Measurements from ENCODE around the gene ZNF74. TPM values are rescaled to one million over a fixed set of nuclear protein-coding genes. Genes with fewer than 3 reads are reported as not detected.
"Not testable (repeated sequence)": the region's sequence is repeated elsewhere in the genome, so short reads cannot be mapped to it uniquely, and the experiment has no call there.

Gene ZNF74
- total RNA-seq (12.3 and 13.0 TPM in 2 replicates), polyA plus RNA-seq (2.5 and 4.2 TPM in 2 replicates), polyA minus RNA-seq (ENCODE audit: low replicate concordance) (3.8 and 7.7 TPM in 2 replicates)
- 3.3 and 5.3 TPM in 2 replicates for polyA plus RNA-seq (2012)

DNA sequence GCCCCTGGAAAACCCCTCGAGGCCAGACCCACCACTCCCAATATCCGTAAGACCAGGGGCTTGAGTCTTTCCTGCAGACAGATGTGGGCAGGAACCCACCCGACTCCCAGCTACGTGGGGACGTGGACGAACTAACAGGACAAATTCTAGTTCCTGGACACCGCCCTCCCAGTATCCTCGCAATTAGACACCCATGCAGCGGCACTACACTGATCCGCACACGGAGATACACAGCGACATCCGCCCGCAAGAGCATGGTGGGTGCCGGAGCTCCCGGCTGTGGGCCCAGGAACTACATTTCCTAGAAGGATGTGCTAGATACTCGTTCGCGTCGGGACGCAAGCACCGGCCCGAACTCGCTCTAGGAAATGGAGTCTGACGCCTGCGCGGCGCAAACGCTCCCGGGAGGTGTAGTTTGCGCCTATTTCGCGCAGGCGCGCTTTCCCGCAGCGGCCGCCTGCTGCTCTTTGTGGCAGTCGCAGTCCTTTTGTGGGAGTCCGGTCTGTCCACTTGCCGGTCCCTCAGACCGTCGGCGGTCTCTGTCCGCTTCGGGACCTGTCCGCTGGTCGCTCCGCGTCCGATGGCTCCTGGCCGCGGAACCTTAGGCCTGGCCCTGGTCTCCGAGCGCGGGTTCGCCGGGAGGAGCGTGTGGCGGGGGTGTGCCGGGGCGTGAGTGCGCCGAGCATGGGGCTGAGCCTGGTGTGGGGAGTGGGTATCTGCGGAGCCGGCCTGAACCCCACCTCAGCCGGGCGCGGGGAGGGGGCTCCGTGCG lies at the start of gene ZNF74:
TSS of gene ZNF74 (plus strand) at position 447 of the 772 bp plus-strand sequence. CDS start 478 bp downstream, outside the sequence.
- Histone ChIP-seq H3K4me3 (replicated peaks in 1 of 4; ENCODE audit: control extremely low read depth in 1 of 4, insufficient read depth in 1 of 4, low read depth in 3 of 4, low read length in 4 of 4) (peak within 1 kb of the TSS; percentile 66 to 78 (median 76)), H3K36me3 (ENCODE audit: control insufficient read depth, insufficient read depth, low read length) (no peaks in the 10 kb centered on the region), H3K27ac (ENCODE audit: insufficient read depth, low read length) (peak within 1 kb of the TSS; percentile 65), H3K4me2 (ENCODE audit: extremely low read depth, insufficient read depth, low read length) (peak within 1 kb of the TSS; percentile 79), H3K9ac (ENCODE audit: insufficient read depth, low read length) (peak within 1 kb of the TSS; percentile 68), H3K9me3 (ENCODE audit: control insufficient read depth, insufficient read depth, low read depth, low read length) (no peaks in the 10 kb centered on the region), H2AFZ (ENCODE audit: low read length) (peak within 1 kb of the TSS; percentile 98), H3K4me1 (ENCODE audit: control insufficient read depth, extremely low read depth, insufficient read depth, low read length) (no peaks in the 10 kb centered on the region), H4K20me1 (ENCODE audit: control insufficient read depth, extremely low read depth, insufficient read depth, low read length) (no peaks in the 10 kb centered on the region), H3K79me2 (ENCODE audit: control insufficient read depth, insufficient read depth, low read length) (peaks cover 3% of the 10 kb centered on the region), H3K27me3 (ENCODE audit: control insufficient read depth, insufficient read depth, low read length) (peaks cover 3% of the 10 kb centered on the region)
- no peak for TF ChIP-seq EZH2 (IDR thresholded peaks at IDR 0.05; ENCODE audit: low read length, missing control alignments)
- TF ChIP-seq CTCF (conservative IDR thresholded peaks at IDR 0.05 in 1 of 2, IDR thresholded peaks at IDR 0.05 in 1 of 2; ENCODE audit: low read depth in 1 of 2, low read length in 2 of 2) = no peak
- DNase-seq (ENCODE audit: low read depth in 2 of 2) = peak; percentile 92 to 94

DNA sequence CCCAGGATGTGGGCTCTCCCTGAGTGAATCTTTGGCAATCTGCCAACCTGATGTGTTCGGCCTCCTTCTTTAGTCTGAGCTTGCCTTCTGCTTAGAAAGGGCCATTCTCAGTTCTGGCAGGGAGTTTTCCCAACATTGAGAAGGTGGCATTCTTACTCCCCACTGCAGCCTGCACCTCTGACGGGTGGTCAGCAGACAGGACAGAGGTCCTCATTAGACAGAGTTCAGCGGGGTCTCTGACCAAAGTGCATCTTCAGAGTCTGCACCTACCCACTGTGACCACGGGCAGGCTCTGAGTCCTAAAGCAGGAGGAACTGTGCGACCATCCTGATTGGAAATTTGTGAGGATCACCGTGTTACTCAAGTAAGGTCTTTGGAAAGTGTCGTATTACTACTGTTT lies 47.4 kb upstream of the ZNF74 start:
- not testable (repeated sequence) for H3K4me2 ChIP-seq (ENCODE audit: extremely low read depth, insufficient read depth, low read length); H2AFZ ChIP-seq (ENCODE audit: low read length); H3K36me3 ChIP-seq (ENCODE audit: control insufficient read depth, insufficient read depth, low read length); H3K9ac ChIP-seq (ENCODE audit: insufficient read depth, low read length); H3K9me3 ChIP-seq (ENCODE audit: control insufficient read depth, insufficient read depth, low read depth, low read length); H4K20me1 ChIP-seq (ENCODE audit: control insufficient read depth, extremely low read depth, insufficient read depth, low read length); H3K27me3 ChIP-seq (ENCODE audit: control insufficient read depth, insufficient read depth, low read length); H3K4me3 ChIP-seq (replicated peaks in 1 of 4; ENCODE audit: control extremely low read depth in 1 of 4, insufficient read depth in 1 of 4, low read depth in 3 of 4, low read length in 4 of 4); DNase-seq (ENCODE audit: low read depth in 2 of 2); H3K27ac ChIP-seq (ENCODE audit: insufficient read depth, low read length); H3K79me2 ChIP-seq (ENCODE audit: control insufficient read depth, insufficient read depth, low read length); H3K4me1 ChIP-seq (ENCODE audit: control insufficient read depth, extremely low read depth, insufficient read depth, low read length)

- H3K4me2 ChIP-seq (ENCODE audit: extremely low read depth, insufficient read depth, low read length); H3K9ac ChIP-seq (ENCODE audit: insufficient read depth, low read length); H4K20me1 ChIP-seq (ENCODE audit: control insufficient read depth, extremely low read depth, insufficient read depth, low read length); H3K27me3 ChIP-seq (ENCODE audit: control insufficient read depth, insufficient read depth, low read length); H3K4me1 ChIP-seq (ENCODE audit: control insufficient read depth, extremely low read depth, insufficient read depth, low read length); H3K9me3 ChIP-seq (ENCODE audit: control insufficient read depth, insufficient read depth, low read depth, low read length); H2AFZ ChIP-seq (ENCODE audit: low read length); H3K4me3 ChIP-seq (replicated peaks in 1 of 4; ENCODE audit: control extremely low read depth in 1 of 4, insufficient read depth in 1 of 4, low read depth in 3 of 4, low read length in 4 of 4); H3K36me3 ChIP-seq (ENCODE audit: control insufficient read depth, insufficient read depth, low read length); H3K27ac ChIP-seq (ENCODE audit: insufficient read depth, low read length); H3K79me2 ChIP-seq (ENCODE audit: control insufficient read depth, insufficient read depth, low read length): not testable (repeated sequence)
- DNase-seq (ENCODE audit: low read depth in 2 of 2) = peak in 1 of 2 donors; percentile 3
These were observed 41.4 kb upstream of the ZNF74 start for GRCh38 chr22:20352536-20352935.

All from fibroblast of lung (primary cell).